ENCODE measurements around the gene FBXL14. TPM values are rescaled to one million over a fixed set of nuclear protein-coding genes. Genes with fewer than 3 reads are reported as not detected.

FBXL14 gene
- polyA plus RNA-seq, 4 donors, result 9.9 to 14.4 (median 11.2) TPM

GRCh38 chr12:1595690-1596347, 1.4 kb upstream of the FBXL14 start:
- no peak for DNase-seq (ENCODE audit: low read depth in 4 of 4, low spot score in 3 of 4)

- DNase-seq (ENCODE audit: low read depth in 4 of 4, low spot score in 3 of 4), result no peak
These were observed 713 bp upstream of the FBXL14 start for GRCh38 chr12:1595026-1595561.

DNA sequence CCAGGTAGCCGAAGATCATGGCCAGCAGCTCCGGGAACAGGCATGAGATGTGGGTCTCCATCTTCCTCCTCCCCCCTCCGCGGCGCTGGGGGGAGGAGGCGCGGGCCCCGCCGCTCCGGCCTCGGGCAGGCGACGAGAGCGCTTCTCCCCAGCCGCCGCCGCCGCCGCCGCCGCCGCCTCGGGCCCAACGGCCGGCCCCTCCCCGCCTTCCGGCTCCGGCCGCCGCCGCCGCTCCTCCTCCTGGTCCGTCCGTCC, 448 bp downstream of the FBXL14 start:
- no peak for DNase-seq (ENCODE audit: low read depth in 4 of 4, low spot score in 3 of 4)

DNA sequence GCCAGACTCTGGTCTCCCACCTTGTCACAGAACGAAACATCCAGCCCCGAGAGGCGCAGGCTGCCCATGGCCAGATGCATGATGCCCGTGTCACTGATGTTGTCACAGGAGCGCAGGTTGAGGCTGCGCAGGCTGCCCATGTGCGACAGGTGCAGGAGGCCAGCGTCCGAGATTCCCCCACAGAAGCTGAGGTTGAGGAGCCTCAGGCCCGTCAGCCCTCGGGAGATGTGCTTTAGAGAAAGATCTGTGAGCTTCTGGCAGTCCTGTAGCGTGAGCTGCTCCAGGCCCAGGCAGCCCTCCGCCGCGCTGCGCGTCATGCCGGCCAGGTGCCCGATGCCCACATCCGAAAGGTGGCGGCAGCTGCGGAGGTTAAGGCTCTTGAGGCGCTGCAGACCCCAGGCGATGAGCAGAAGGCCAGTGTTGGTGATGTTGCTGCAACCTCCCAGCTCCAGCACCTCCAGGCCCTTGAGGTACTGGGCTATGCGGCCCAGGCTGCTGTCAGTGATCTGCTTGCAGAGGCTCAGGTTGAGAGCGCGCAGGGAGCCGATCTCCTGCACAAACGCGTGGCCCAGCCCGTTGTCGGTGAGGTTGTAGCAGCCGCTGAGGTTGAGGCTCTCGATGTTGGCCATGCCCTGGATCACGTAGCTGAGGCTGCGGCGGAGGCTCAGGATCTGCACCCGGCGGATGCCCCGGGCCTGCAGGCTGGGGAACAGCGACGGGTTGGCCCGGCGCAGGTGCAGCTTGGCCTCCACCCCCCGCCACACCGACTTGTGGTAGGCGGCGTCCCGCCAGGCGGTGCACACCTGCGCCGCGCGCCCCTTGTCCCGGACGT, 991 bp downstream of the FBXL14 start:
- no peak for DNase-seq (ENCODE audit: low read depth in 4 of 4, low spot score in 3 of 4)

GRCh38 chr12:1592444-1593173, 1.8 kb downstream of the FBXL14 start:
- no peak for DNase-seq (ENCODE audit: low read depth in 4 of 4, low spot score in 3 of 4)

GRCh38 chr12:1591543-1591942, 2.8 kb downstream of the FBXL14 start:
- no peak for DNase-seq (ENCODE audit: low read depth in 4 of 4, low spot score in 3 of 4)

GRCh38 chr12:1591034-1591433, 3.3 kb downstream of the FBXL14 start:
- DNase-seq (ENCODE audit: low read depth in 4 of 4, low spot score in 3 of 4), result no peak

DNA sequence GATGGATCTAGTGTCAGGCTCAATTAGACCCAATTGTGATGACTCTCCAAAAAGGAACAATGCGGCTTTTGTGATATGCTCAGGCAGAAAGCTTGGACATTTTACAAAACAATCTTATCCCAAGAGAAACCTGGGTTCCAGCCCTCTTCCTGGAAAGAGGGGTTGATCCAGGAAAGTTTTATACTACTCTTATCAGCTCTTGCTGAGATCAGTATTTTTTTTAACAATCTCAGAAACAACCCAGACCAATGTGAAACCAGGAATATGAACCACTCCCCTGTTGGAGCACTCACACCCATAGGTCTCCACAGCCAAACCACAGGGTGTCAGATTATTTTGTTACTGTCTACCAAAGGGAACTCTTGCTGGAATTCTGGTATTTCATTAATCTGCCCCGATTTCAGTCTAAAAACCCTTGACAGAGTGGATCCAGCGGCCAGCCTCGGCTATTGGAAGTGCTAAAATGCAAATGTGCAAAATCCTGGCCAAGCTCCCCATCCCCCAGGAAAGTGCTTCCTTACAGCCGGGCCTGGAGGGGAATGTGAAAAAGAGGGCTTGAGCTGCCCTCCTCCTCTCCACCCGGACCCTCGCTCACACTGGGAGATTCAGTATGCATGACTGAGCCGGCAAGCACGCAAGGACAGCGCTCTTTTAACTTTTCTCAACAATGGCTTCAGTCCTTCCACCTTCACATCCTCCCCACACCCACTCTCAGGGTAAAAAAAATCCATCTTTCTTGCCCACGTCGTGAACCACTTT, 4.0 kb downstream of the FBXL14 start:
- no peak for DNase-seq (ENCODE audit: low read depth in 4 of 4, low spot score in 3 of 4)

GRCh38 chr12:1588575-1588947, 5.8 kb downstream of the FBXL14 start:
- DNase-seq (ENCODE audit: low read depth in 4 of 4, low spot score in 3 of 4), result no peak

DNA sequence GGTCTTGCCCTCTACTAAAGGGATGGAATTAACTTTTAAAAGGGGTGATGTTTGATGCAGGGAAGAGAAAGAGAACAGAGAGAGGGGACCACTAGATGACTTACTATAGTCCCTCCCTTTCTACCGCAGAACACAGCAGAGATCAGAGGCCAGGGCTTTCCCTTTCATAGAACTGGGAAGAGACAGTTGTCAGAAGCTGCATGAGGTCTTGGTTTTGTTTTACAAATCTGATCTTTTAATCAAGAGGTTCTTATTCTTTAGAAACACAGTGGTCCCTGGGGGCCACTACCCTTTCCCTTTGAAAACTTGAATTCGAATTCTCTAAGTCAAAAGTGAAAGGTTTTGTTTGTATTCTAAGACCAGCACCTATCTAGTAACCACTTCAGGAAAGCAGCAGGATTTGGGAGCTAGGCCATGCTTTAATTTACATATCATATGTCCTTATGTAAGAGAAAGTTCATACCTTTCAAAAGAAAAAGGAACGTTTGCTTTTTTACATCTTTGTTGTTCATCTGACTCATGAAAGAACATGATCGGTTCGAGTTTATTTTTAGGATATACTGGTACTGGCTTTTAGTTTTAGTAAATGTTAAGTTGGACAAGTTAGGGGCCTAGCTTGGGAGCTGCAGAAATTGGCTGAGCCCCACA, 6.3 kb downstream of the FBXL14 start:
- no peak for DNase-seq (ENCODE audit: low read depth in 4 of 4, low spot score in 3 of 4)

GRCh38 chr12:1584326-1584725, 10.1 kb downstream of the FBXL14 start:
- no peak for DNase-seq (ENCODE audit: low read depth in 4 of 4, low spot score in 3 of 4)

DNA sequence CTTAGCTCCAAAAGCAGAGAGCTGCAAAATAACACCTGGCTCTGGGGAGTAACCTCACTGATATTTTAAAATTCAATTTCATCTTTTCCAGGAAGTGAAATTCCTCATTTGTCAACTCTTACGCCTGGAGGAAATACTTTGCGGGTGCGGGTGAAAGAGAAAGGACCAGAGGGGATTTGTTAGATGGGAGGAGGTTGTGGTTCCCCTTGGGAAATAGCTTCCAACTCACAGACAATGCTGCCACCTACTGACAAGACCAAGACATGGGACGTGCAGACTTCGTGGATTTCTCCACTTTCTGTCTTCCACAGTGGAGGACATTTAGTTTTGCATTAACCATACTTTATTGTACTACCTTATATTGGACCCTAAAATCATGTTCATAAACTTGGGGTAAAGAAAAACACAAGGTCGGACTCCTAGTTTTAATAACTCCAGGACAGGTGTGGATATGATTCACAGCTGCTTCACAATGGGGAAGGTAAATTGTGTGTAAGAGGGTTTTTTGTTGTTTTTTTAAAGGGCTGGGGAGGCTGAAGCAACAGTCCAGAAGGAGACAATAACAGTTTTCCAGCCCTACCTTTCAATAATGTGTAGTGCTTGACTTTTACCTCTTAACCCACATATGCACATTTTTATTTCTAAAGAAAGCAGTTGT, 10.8 kb downstream of the FBXL14 start:
- DNase-seq (ENCODE audit: low read depth in 4 of 4, low spot score in 3 of 4), result no peak

- DNase-seq (ENCODE audit: low read depth in 4 of 4, low spot score in 3 of 4), result no peak
These were observed 11.7 kb downstream of the FBXL14 start for GRCh38 chr12:1582709-1583050.

DNA sequence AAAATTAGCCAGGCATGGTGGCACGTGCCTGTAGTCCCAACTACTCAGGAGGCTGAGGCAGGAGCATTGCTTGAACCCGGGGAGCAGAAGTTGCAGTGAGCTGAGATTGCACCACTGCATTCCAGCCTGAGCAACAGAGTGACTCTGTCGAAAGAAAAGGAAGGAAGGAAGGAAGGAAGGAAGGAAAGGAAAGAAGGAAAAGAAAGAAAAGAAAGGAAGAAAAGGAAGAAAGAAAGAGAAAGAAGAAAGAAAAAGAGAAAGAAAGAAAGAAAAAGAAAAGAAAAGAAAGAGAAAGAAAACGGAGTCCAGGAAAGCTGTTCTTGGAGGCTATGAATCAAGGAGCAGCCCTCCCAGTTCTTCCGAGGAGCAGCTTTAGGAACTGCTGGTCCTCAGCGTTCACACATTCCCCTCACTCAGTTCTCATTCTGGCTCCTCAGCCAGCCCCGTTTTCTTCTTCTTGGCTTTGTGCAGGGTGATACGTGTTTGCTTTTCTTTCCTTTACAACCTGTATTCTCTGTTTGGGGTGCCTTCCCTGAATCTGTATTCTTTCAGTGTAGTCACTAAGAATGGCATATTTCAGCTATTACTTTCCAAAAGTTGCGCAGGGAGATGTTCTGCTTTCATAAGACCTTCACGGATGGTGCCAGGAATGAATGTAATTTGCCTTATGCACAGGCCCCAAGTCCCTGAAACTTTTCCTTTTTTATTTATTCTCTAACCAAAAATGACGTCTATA, 12.2 kb downstream of the FBXL14 start:
- DNase-seq (ENCODE audit: low read depth in 4 of 4, low spot score in 3 of 4), result no peak

GRCh38 chr12:1580526-1580925, 13.9 kb downstream of the FBXL14 start:
- DNase-seq (ENCODE audit: low read depth in 4 of 4, low spot score in 3 of 4), result no peak

- no peak for DNase-seq (ENCODE audit: low read depth in 4 of 4, low spot score in 3 of 4)
These were observed 14.5 kb downstream of the FBXL14 start for GRCh38 chr12:1579651-1580435.

- no peak for DNase-seq (ENCODE audit: low read depth in 4 of 4, low spot score in 3 of 4)
These were observed 17.8 kb downstream of the FBXL14 start for GRCh38 chr12:1576410-1577241.
